ENCODE results near the gene FLVCR2.

The FLVCR2 gene

DNA sequence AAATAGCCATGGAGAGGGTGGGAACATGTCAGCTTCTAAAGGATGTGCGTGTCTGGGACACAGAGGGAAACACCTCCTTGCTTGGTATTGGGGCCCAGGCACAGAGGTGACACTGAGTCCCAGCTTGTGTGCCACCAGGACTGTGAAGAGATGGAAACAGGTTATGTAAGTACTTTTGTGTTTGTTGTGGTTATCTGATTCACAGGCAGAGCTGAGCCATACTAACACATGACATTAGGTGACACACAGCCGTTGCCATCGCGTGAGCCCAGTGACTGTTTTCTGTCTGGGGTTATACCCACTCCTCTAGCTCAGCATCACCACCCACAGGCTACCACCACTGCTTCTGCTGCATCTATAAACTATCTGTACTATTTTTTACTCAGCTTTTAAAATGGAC lies 12.1 kb upstream of the FLVCR2 start:
- H3K27ac ChIP-seq (ENCODE audit: extremely low read depth, low read depth, low read length), result no peak overlapping the region
- no peaks in the 10 kb centered on the region for H3K9me3 ChIP-seq (ENCODE audit: control insufficient read depth, insufficient read depth, low read depth, low read length)
- no peaks in the 10 kb centered on the region for H3K36me3 ChIP-seq (ENCODE audit: control insufficient read depth in 2 of 2, insufficient read depth in 1 of 2, low read length in 2 of 2)
- no peak overlapping the region for H3K4me3 ChIP-seq (ENCODE audit: low read depth, low read length)
- CTCF ChIA-PET, result interaction anchor here (0.5 to 0.9 kb wide), 5 partner anchors 11 to 1053 kb away, joined by 3 to 5 read pairs (median 3); no protein-coding TSS in a partner anchor
- TF ChIP-seq ZNF366 (tag by site-specific recombination; conservative IDR thresholded peaks at IDR 0.05), result 0 out of 2 replicates have a peak, but pooled peaks have one; percentile 6
- TF ChIP-seq, protein P1, sequence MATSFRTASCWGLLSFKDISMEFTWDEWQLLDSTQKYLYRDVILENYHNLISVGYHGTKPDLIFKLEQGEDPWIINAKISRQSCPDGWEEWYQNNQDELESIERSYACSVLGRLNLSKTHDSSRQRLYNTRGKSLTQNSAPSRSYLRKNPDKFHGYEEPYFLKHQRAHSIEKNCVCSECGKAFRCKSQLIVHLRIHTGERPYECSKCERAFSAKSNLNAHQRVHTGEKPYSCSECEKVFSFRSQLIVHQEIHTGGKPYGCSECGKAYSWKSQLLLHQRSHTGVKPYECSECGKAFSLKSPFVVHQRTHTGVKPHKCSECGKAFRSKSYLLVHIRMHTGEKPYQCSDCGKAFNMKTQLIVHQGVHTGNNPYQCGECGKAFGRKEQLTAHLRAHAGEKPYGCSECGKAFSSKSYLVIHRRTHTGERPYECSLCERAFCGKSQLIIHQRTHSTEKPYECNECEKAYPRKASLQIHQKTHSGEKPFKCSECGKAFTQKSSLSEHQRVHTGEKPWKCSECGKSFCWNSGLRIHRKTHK (tag by site-specific recombination; IDR thresholded peaks at IDR 0.05), result no peak
- no peaks in the 10 kb centered on the region for H3K4me1 ChIP-seq (ENCODE audit: control insufficient read depth, insufficient read depth, low read length)
- POLR2A ChIA-PET, result no interaction called here

GRCh38 chr14:75566752-75567151 lies 11.7 kb upstream of the FLVCR2 start:
- ChIA-PET POLR2A (no interaction called here), CTCF (interaction anchor here (0.6 to 0.9 kb wide), 4 partner anchors 10 to 1053 kb away, joined by 3 to 4 read pairs (median 3); no protein-coding TSS in a partner anchor)
- no peaks in the 10 kb centered on the region for H3K9me3 ChIP-seq (ENCODE audit: control insufficient read depth, insufficient read depth, low read depth, low read length)
- no peak overlapping the region for H3K27ac ChIP-seq (ENCODE audit: extremely low read depth, low read depth, low read length)
- no peaks in the 10 kb centered on the region for H3K4me1 ChIP-seq (ENCODE audit: control insufficient read depth, insufficient read depth, low read length)
- no peak overlapping the region for H3K4me3 ChIP-seq (ENCODE audit: low read depth, low read length)
- TF ChIP-seq ZNF138 (tag by site-specific recombination; IDR thresholded peaks at IDR 0.05; ENCODE audit: borderline replicate concordance) (no peak), ZFHX2 (tag by site-specific recombination; conservative IDR thresholded peaks at IDR 0.05) (0 out of 2 replicates have a peak, but pooled peaks have one; percentile 17), REST (tag by site-specific recombination; IDR thresholded peaks at IDR 0.05) (no peak), ZSCAN5A (tag by site-specific recombination; IDR thresholded peaks at IDR 0.05) (no peak), OSR2 (tag by site-specific recombination; IDR thresholded peaks at IDR 0.05) (no peak), ZNF768 (tag by site-specific recombination; IDR thresholded peaks at IDR 0.05) (no peak)
- H3K36me3 ChIP-seq (ENCODE audit: control insufficient read depth in 2 of 2, insufficient read depth in 1 of 2, low read length in 2 of 2), result no peaks in the 10 kb centered on the region

DNA sequence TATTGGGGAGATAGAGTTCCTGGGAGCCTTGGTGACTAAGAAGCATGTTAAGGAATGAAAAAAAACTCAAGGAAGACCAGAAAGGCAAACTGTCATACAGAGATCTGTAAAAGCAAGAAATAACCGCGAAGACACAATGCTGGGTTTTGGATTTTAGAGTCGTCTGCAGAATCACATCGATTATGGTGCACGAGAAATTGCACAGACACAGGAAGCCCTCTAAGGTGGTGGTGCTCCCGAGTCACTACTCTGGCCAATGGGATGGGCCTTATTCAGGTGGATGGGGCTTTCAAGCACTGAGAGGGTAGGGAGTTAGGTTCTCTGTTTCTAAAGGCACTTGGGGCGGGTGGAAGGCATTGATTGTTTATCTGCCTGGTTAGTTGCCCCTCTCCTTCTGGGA lies 10.3 kb upstream of the FLVCR2 start:
- ChIA-PET CTCF (interaction anchor here (1.0 kb wide), 1 partner anchor 88 kb away, joined by 5 read pairs; no protein-coding TSS in a partner anchor), POLR2A (no interaction called here)
- H3K36me3 ChIP-seq (ENCODE audit: control insufficient read depth in 2 of 2, insufficient read depth in 1 of 2, low read length in 2 of 2), result no peaks in the 10 kb centered on the region
- H3K9me3 ChIP-seq (ENCODE audit: control insufficient read depth, insufficient read depth, low read depth, low read length), result no peaks in the 10 kb centered on the region
- H3K27ac ChIP-seq (ENCODE audit: extremely low read depth, low read depth, low read length), result no peak overlapping the region
- no peaks in the 10 kb centered on the region for H3K4me1 ChIP-seq (ENCODE audit: control insufficient read depth, insufficient read depth, low read length)
- TF ChIP-seq PRDM2 (tag by site-specific recombination; IDR thresholded peaks at IDR 0.05; ENCODE audit: borderline replicate concordance) (no peak), FEZF1 (tag by site-specific recombination; IDR thresholded peaks at IDR 0.05) (no peak), ZNF561 (tag by site-specific recombination; IDR thresholded peaks at IDR 0.05; ENCODE audit: borderline replicate concordance) (no peak)
- TF ChIP-seq, protein P2, sequence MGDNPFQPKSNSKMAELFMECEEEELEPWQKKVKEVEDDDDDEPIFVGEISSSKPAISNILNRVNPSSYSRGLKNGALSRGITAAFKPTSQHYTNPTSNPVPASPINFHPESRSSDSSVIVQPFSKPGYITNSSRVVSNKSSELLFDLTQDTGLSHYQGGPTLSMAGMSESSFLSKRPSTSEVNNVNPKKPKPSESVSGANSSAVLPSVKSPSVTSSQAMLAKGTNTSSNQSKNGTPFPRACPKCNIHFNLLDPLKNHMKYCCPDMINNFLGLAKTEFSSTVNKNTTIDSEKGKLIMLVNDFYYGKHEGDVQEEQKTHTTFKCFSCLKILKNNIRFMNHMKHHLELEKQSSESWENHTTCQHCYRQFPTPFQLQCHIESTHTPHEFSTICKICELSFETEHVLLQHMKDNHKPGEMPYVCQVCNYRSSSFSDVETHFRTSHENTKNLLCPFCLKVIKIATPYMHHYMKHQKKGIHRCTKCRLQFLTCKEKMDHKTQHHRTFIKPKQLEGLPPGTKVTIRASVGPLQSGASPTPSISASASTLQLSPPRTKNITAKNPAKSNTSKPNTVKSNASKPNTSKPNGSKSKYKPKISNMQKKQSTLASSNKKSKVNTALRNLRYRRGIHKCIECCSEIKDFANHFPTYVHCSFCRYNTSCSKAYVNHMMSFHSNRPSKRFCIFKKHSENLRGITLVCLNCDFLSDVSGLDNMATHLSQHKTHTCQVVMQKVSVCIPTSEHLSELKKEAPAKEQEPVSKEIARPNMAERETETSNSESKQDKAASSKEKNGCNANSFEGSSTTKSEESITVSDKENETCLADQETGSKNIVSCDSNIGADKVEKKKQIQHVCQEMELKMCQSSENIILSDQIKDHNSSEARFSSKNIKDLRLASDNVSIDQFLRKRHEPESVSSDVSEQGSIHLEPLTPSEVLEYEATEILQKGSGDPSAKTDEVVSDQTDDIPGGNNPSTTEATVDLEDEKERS (tag by site-specific recombination; IDR thresholded peaks at IDR 0.05), result no peak
- H3K4me3 ChIP-seq (ENCODE audit: low read depth, low read length), result no peak overlapping the region

Data from HEK293 (cell line).